Effector CD8-positive, alpha-beta T cell (primary cell): ENCODE results near the gene ATXN10.
"Not testable (repeated sequence)": the region's sequence is repeated elsewhere in the genome, so short reads cannot be mapped to it uniquely, and the experiment has no call there.

Experiments used
- DNase-seq: peaks from one replicate; lab custom pipeline; 2025; lab: John Stamatoyannopoulos, UW

Gene ATXN10

GRCh38 chr22:45709060-45709739 is 37.6 kb downstream of the ATXN10 start:
- DNase-seq, result no peak

GRCh38 chr22:45709866-45710265 is 38.2 kb downstream of the ATXN10 start:
- no peak for DNase-seq

GRCh38 chr22:45710469-45710868 is 38.8 kb downstream of the ATXN10 start:
- no peak for DNase-seq

- not testable (repeated sequence) for DNase-seq
Observed at GRCh38 chr22:45714390-45714789, 42.8 kb downstream of the ATXN10 start.

- no peak for DNase-seq
Observed at GRCh38 chr22:45717789-45718188, 46.2 kb downstream of the ATXN10 start.

- DNase-seq, result no peak
Observed at GRCh38 chr22:45718391-45718790, 46.8 kb downstream of the ATXN10 start.

GRCh38 chr22:45720839-45721378 is 49.3 kb downstream of the ATXN10 start:
- no peak for DNase-seq

GRCh38 chr22:45722006-45722405 is 50.4 kb downstream of the ATXN10 start:
- no peak for DNase-seq

GRCh38 chr22:45726081-45726480 is 54.4 kb downstream of the ATXN10 start:
- DNase-seq, result no peak

GRCh38 chr22:45731041-45731797 is 59.6 kb downstream of the ATXN10 start:
- no peak for DNase-seq

GRCh38 chr22:45731798-45732495 is 60.3 kb downstream of the ATXN10 start:
- no peak for DNase-seq

- DNase-seq, result no peak
Observed at GRCh38 chr22:45735273-45735672, 63.6 kb downstream of the ATXN10 start.

GRCh38 chr22:45738206-45738605 is 66.6 kb downstream of the ATXN10 start:
- no peak for DNase-seq

- no peak for DNase-seq
Observed at GRCh38 chr22:45740236-45740635, 68.6 kb downstream of the ATXN10 start.

GRCh38 chr22:45742866-45743450 is 71.3 kb downstream of the ATXN10 start:
- DNase-seq, result no peak

- DNase-seq, result no peak
Observed at GRCh38 chr22:45743687-45744086, 72.1 kb downstream of the ATXN10 start.

GRCh38 chr22:45744442-45744841 is 72.8 kb downstream of the ATXN10 start:
- no peak for DNase-seq

- DNase-seq, result no peak
Observed at GRCh38 chr22:45750626-45751025, 79.0 kb downstream of the ATXN10 start.

GRCh38 chr22:45752036-45752435 is 80.4 kb downstream of the ATXN10 start:
- DNase-seq, result no peak

- no peak for DNase-seq
Observed at GRCh38 chr22:45754822-45755221, 83.2 kb downstream of the ATXN10 start.

- no peak for DNase-seq
Observed at GRCh38 chr22:45756558-45756957, 84.9 kb downstream of the ATXN10 start.

- no peak for DNase-seq
Observed at GRCh38 chr22:45757068-45757467, 85.4 kb downstream of the ATXN10 start.
